Small intestine (tissue), 7 donors: ENCODE measurements around the gene CCS. TPM values are rescaled to one million over a fixed set of nuclear protein-coding genes. Genes with fewer than 3 reads are reported as not detected.

Experiments
- DNase-seq, 2 donors: peaks; one replicate each; pipeline versions ENCODE4 v3.0.0 to v3.0.0-alpha.2; 2013
- FAIRE-seq: peaks from 2 replicates; lab custom pipeline; 2012; peaks lifted over from hg19 to GRCh38; lab: Jason Lieb, UNC
- H3K27ac ChIP-seq, 3 donors: one replicate each; pipeline ENCODE4 v1.5.1; 2013; ENCODE audit warnings: low read length in 2 of 3, mild to moderate bottlenecking in 2 of 3, control low read depth in 1 of 3, inconsistent platforms in 1 of 3, low read depth in 1 of 3, moderate library complexity in 1 of 3
- H3K27me3 ChIP-seq, 3 donors: one replicate each; pipeline ENCODE4 v1.6.1; 2013; ENCODE audit warnings: low read length in 3 of 3, inconsistent platforms in 1 of 3; ENCODE audit not compliant: control insufficient read depth in 3 of 3, insufficient read depth in 3 of 3
- H3K36me3 ChIP-seq, 3 donors: one replicate each; pipeline ENCODE4 v1.6.1; 2013; ENCODE audit warnings: low read length in 3 of 3, inconsistent platforms in 1 of 3, low read depth in 1 of 3, mild to moderate bottlenecking in 1 of 3, moderate library complexity in 1 of 3; ENCODE audit not compliant: control insufficient read depth in 3 of 3, insufficient read depth in 2 of 3
- H3K4me1 ChIP-seq, 3 donors: one replicate each; pipeline ENCODE4 v1.6.1; 2013; ENCODE audit warnings: low read length in 2 of 3, inconsistent platforms in 1 of 3, low read depth in 1 of 3, mild to moderate bottlenecking in 1 of 3, moderate library complexity in 1 of 3; ENCODE audit not compliant: control insufficient read depth in 3 of 3, insufficient read depth in 2 of 3
- H3K4me3 ChIP-seq, 3 donors: one replicate each; pipeline ENCODE4 v1.5.1; 2013; ENCODE audit warnings: low read length in 3 of 3, control low read depth in 1 of 3, inconsistent platforms in 1 of 3, low read depth in 1 of 3, mild to moderate bottlenecking in 1 of 3, moderate library complexity in 1 of 3
- H3K9me3 ChIP-seq, 2 donors: one replicate each; pipeline ENCODE4 v1.6.1; 2013; ENCODE audit warnings: low read depth in 1 of 2, low read length in 1 of 2; ENCODE audit not compliant: control insufficient read depth in 2 of 2, insufficient read depth in 1 of 2
- WGBS, 3 donors: extraction: QIAGEN DNeasy Blood & Tissue Kit; methylation state at CpG; one replicate each; pipeline ENCODE4 v1.1.7; 2013; 5-methylcytosine and 5-hydroxymethylcytosine counted together
- polyA plus RNA-seq, 4 donors: library from polyadenylated mRNA; stranded (reverse) in 3 of 4; unstranded in 1 of 4; fragments of 200-250 nt in 3 of 4; fragments of 120-200 nt in 1 of 4; gene quantifications; one replicate each; pipeline versions ENCODE4 v1.2.1 to v1.2.3, GENCODE V29; 2013
- donor health status: healthy with polysubstance abuse.
- donor health status: control.
- donor health status: control.
- donor health status: Bipolar disorder and iron deficiency.
- donor health status: healthy.

Gene CCS
- polyA plus RNA-seq, 4 donors = 35.0 to 100.0 (median 66.6) TPM

- DNase-seq = no peak
- H3K4me1 ChIP-seq = peaks cover 0 to 1% (median 0%) of the 10 kb centered on the region in 3 donors
- 89 to 91% (median 90%) methylated on average over 7 of the region's 7 CpGs for WGBS, 3 donors
- no peak overlapping the region for H3K4me3 ChIP-seq
- no peak overlapping the region for H3K27ac ChIP-seq
- H3K36me3 ChIP-seq = peaks cover 22 to 73% (median 33%) of the 10 kb centered on the region in 3 donors
- H3K9me3 ChIP-seq = no peaks in the 10 kb centered on the region
- H3K27me3 ChIP-seq = no peaks in the 10 kb centered on the region
- no peak for FAIRE-seq
Observed at GRCh38 chr11:66628061-66628603, 35.1 kb downstream of the CCS start.

DNA sequence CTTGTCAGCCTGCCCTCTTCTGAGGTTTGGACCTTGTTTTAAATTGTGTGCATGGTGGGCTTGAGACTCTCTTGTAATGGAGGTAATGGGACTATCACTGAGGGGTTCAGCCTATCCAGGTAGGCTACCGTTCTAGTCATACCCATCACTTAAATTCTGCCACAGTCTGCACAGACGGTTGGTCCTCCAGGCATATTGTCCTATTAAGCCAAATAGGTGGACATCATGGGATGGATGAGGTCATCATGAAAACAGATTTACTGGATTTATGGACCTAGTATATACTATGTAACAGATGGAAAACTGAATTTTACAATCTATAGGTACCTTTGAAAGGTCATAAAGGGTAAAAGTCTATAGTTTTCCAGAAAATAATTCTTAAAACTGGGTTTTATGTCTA lies 36.4 kb downstream of the CCS start:
- DNase-seq (no peak), FAIRE-seq (no peak)
- peaks cover 22 to 72% (median 30%) of the 10 kb centered on the region in 3 donors for H3K36me3 ChIP-seq

GRCh38 chr11:66631883-66632282 lies 38.9 kb downstream of the CCS start:
- no peaks in the 10 kb centered on the region for H3K27me3 ChIP-seq
- H3K4me3 ChIP-seq = no peak overlapping the region
- H3K27ac ChIP-seq = no peak overlapping the region
- FAIRE-seq (no peak), DNase-seq (no peak)
- no peaks in the 10 kb centered on the region for H3K4me1 ChIP-seq
- peaks cover 5 to 62% (median 17%) of the 10 kb centered on the region in 3 donors for H3K36me3 ChIP-seq
- H3K9me3 ChIP-seq = no peaks in the 10 kb centered on the region
- 84 to 86% (median 85%) methylated on average over 6 of the region's 6 CpGs for WGBS, 3 donors

More for the DNA sequence above, 36.4 kb downstream of the CCS start:
- H3K27me3 ChIP-seq = no peaks in the 10 kb centered on the region
- no peak overlapping the region for H3K4me3 ChIP-seq
- 78 to 87% (median 82%) methylated on average over 2 of the region's 2 CpGs for WGBS, 3 donors
- H3K9me3 ChIP-seq = no peaks in the 10 kb centered on the region
- H3K27ac ChIP-seq = no peak overlapping the region
- no peaks in the 10 kb centered on the region for H3K4me1 ChIP-seq

DNA sequence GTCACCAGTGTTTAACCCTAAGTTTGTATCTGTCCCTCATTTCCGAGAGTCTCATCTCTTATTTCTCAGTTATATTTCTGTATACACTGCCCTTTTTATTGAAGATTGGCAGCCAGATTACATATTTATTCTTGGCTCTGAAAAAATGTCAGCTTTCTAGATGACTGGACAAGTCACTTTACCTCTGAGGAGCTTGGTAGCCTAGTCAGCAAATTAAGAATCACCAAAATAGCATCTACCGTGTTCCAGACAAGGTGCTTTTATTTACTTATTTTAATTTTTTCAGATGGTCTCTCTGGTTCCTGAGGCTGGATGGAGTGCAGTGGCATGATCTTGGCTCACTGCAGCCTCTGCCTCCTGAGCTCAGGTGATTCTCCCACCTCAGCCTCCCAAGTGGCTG lies 40.0 kb downstream of the CCS start:
- H3K4me1 ChIP-seq = peaks cover 4 to 8% (median 4%) of the 10 kb centered on the region in 3 donors
- H3K27me3 ChIP-seq = no peaks in the 10 kb centered on the region
- H3K9me3 ChIP-seq = no peaks in the 10 kb centered on the region
- FAIRE-seq = no peak
- H3K4me3 ChIP-seq = no peak overlapping the region
- H3K27ac ChIP-seq = no peak overlapping the region
- DNase-seq = no peak
- peaks cover 3 to 57% (median 12%) of the 10 kb centered on the region in 3 donors for H3K36me3 ChIP-seq
- 86 to 90% (median 87%) methylated on average over 2 of the region's 2 CpGs for WGBS, 3 donors

GRCh38 chr11:66636411-66636810 lies 43.4 kb downstream of the CCS start:
- H3K36me3 ChIP-seq = peaks cover 5 to 40% (median 9%) of the 10 kb centered on the region in 3 donors
- peaks cover 9 to 22% (median 20%) of the 10 kb centered on the region in 3 donors for H3K4me1 ChIP-seq
- FAIRE-seq (no peak), DNase-seq (no peak)
- no peaks in the 10 kb centered on the region for H3K27me3 ChIP-seq
- 63 to 82% (median 81%) methylated on average over 3 of the region's 3 CpGs for WGBS, 3 donors
- H3K9me3 ChIP-seq = no peaks in the 10 kb centered on the region
- no peak overlapping the region for H3K27ac ChIP-seq
- H3K4me3 ChIP-seq = no peak overlapping the region

GRCh38 chr11:66637557-66638176 lies 44.7 kb downstream of the CCS start:
- 41 to 51% (median 43%) methylated on average over 12 of the region's 12 CpGs for WGBS, 3 donors
- DNase-seq (no peak), FAIRE-seq (no peak)
- H3K27me3 ChIP-seq = no peaks in the 10 kb centered on the region
- H3K27ac ChIP-seq = peak overlapping the region; percentile 34 to 87 (median 73)
- H3K36me3 ChIP-seq = peaks cover 5 to 35% (median 13%) of the 10 kb centered on the region in 3 donors
- peak overlapping the region in 2 of 3 donors; percentile 40 to 81 for H3K4me3 ChIP-seq
- H3K4me1 ChIP-seq = peaks cover 9 to 30% (median 26%) of the 10 kb centered on the region in 3 donors
- H3K9me3 ChIP-seq = no peaks in the 10 kb centered on the region

DNA sequence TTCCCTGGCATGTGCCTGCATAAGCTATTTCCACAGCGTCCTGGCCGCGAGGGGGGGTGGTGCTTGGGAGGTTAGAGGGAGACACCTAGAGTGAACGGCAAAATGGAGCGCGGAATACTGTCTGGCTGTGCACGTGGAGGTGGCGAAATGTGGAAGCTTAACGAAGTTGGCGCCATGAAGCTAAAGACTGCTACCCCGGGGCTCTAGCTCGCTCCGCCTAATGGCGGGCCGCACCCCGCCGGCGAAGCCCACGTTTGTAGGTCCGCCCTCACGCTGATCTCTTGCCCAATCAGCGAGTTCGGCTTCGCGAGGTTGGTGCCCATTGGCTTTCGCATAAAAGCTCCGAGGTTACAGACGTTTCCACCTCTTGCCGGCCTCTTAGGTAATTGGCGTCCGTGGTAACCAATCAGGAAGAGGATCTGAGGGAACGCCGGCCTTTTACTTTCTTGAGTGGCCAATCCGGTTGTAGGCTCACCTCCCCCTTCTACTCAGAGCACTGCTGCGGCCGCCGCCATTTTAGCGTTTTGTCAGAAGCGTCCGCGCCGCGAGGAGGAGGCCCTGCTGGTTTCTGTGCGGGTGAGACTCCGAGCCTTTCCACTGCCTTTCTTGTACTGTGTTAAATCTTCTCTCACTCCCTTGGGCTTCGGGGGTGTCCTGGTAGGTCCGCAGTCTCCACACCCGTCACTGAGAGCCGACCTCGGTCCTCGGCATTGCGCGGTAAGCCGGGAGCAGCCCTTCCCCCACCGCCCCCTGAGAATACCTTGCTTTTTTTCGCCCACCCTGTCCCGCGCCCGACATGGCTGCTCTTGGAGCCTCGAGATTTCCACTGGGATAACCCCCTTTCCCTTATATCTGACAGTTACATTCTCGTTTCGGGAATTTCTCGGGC lies 45.4 kb downstream of the CCS start, which contains the start of gene RBM4:
Gene RBM4, plus strand, starts transcription at position 527 of the 889 bp plus-strand sequence. CDS start 1,009 bp downstream, outside the sequence.
- Histone ChIP-seq H3K27ac (peak within 1 kb of the TSS; percentile 79 to 98 (median 90)), H3K27me3 (no peaks in the 10 kb centered on the region), H3K9me3 (no peaks in the 10 kb centered on the region), H3K36me3 (peaks cover 5 to 33% (median 17%) of the 10 kb centered on the region in 3 donors), H3K4me1 (peaks cover 9 to 33% (median 30%) of the 10 kb centered on the region in 3 donors), H3K4me3 (peak within 1 kb of the TSS; percentile 79 to 82 (median 81))
- FAIRE-seq = no peak
- DNase-seq = peak; percentile 100
- 0 to 1% (median 0%) methylated on average over 62 to 63 of the region's 63 CpGs for whole genome bisulfite sequencing, 3 donors
